ENCODE data around the gene CXorf58.
A peak's percentile ranks its signal among the peaks of the same experiment; 100 is the strongest.
"Not testable (repeated sequence)": the region's sequence is repeated elsewhere in the genome, so short reads cannot be mapped to it uniquely, and the experiment has no call there.

CXorf58 gene, protein sequence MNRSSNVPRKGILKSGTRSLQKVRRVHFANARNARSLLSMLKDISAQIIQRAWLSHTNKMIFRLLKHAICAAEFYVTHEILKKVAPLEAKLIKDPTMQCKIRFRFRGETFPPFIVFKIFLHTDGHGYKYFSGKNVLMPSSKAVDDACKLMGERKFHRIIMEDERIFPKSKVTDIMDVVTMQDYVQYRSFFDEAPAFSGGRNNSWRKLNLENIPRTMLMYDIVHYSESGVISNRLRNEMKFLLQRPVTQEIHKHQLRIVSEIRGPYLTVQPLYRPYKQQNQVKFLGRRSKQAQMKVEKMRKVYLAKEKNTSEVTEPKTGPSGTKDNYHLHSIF

DNA sequence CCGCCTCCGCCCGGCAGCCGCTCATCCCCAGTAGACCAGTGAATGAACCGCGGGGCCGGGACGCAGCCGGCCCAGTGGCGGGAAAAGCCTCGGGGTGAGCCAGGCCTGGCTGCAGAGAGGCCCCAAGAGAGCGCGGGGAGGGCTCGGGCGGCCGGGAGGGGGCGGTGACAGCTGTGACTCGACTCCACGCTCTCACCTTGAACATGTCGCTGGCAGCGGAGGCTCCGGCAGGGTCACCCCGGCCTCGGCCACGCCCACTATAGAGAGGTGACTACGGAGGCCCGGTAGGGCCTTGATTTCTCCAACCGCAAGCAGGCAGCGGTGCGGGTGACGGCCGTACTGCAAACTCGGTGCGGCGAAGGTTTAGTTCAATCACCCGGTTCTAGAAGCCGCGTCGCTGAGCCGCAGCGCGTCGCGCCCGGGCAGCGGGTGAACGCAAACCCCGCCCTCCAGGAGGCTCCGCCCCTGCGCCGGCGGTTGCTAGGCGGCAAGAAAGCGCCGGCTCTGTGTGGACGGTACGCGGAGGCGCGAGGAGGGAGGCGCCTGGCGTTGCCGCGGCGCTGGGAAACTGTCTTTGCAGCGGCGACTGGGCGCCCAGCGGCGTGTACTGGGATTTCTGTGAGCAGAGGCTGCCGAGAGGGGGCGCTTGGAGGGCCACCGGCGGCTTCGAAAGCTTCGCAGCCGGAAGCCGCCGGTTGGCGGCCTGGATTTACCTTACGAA lies at the start of gene CXorf58, which contains the start of gene APOO:
Gene CXorf58, plus strand, starts transcription at position 509 of the 721 bp plus-strand sequence. CDS start 2,297 bp downstream, outside the sequence.
Gene APOO, minus strand, starts transcription at position 441 of the 721 bp plus-strand sequence. Its CDS starts 236 bp downstream, at position 205.
- peak; percentile 90 for DNase-seq (ENCODE audit: low read depth)

DNA sequence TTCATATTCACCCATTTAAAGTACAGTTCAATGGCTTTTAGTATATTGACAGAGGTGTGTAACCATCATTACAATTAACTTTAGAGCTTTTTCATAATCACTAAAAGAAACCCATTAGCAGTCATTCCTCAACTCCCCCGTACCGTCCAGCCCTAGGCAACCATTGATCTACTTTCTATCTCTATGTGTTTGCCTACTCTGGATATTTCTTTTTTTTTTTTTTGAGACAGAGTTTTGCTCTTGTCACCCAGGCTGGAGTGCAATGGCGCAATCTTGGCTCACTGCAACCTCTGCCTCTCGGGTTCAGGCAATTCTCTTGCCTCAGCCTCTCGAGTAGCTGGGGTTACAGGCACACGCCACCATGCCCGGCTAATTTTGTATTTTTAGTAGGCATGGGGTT lies 48.6 kb upstream of the CXorf58 start:
- DNase-seq (ENCODE audit: low read depth): not testable (repeated sequence)

DNA sequence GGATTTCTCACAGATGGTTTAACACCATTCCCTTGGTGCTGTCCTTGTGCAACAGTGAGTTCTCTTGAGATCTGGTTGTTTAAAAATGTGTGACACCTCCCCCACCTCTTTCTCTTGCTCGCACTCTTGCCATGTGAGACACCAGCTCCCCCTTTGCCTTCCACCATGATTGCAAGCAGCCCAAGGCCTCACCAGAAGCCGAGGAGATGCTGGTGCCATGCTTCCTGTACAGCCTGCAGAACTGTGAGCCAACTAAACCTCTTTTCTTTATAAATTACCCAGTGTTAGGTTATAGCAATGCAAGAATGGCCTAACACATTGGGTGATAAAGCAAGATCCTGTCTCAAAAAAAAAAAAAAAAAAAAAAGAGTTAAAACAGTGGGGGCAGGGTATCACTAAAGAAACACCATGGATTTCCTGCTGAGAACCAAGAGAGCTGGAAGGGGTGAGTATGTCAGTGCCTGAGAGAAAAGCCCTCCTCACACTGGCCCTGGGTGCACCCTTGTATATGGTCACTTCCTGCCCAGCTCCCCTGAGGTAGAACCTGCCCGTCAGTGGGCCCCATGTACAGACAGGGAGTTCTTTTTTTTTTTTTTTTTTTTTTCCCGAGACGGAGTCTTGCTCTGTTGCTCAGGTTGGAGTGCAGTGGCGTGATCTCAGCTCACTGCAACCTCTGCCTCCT lies 46.5 kb upstream of the CXorf58 start:
- no peak for DNase-seq (ENCODE audit: low read depth)

DNA sequence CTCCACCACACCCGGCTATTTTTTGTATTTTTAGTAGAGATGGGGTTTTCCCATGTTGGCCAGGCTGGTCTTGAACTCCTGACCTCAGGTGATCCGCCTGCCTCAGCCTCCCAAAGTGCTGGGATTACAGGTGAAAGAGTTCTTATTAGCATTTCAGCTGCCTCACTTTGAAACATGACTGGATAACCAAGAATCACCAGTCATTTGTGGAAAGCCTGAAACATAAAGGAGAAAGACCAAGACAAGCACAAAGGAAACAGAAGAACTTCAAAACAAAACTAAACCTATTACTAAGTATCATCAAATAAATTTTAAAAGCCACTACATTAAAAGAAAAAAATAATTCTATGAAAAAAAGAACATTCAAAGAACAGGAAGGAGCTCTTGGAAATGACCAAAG lies 45.9 kb upstream of the CXorf58 start:
- DNase-seq (ENCODE audit: low read depth): not testable (repeated sequence)

DNA sequence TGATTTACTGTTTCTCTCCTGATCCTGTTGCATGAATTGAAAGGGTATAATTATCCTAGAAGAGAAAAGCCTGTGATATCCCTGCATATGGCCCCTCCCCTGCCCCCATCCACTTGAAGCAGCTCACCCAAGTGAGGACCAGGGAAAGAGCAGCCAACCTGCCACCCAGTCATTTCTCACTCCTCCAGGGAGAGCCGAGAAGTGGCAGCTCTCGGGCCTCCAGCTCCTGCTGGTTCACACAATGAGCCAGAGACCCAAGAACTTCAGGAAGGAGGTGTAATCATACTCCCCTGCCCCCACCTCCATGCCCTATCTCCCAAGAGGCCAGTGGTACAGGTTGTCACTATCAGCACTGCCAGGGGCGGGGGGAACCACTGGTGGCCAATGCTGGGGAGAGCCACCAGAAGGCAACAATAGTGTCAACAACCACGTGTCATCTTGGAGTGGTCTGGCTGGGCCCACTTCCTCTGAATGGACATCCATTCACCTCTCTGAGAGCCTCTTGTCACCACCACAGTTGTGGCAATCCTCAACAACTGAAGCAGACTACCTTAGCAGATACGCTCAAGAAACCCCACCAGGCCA lies 43.0 kb upstream of the CXorf58 start:
- DNase-seq (ENCODE audit: low read depth): no peak

DNA sequence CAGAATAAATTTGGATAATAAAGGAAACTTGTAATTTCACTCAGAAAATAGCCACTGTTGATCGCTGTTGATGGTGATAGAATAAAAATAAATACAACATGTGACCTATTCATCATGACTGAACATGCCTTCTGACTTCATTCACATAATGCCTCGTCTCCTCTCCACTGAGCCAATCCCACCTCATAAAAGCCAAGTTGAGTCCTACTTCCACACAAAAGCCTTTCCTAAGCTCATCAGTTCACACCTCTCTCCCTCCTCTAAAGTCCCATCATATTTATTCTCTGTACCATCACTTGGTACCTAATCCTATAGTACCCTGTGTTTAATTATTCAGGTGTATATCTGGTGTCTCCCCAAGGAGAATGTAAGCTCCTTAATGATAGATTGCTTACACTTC lies 37.8 kb upstream of the CXorf58 start:
- no peak for DNase-seq (ENCODE audit: low read depth)

DNA sequence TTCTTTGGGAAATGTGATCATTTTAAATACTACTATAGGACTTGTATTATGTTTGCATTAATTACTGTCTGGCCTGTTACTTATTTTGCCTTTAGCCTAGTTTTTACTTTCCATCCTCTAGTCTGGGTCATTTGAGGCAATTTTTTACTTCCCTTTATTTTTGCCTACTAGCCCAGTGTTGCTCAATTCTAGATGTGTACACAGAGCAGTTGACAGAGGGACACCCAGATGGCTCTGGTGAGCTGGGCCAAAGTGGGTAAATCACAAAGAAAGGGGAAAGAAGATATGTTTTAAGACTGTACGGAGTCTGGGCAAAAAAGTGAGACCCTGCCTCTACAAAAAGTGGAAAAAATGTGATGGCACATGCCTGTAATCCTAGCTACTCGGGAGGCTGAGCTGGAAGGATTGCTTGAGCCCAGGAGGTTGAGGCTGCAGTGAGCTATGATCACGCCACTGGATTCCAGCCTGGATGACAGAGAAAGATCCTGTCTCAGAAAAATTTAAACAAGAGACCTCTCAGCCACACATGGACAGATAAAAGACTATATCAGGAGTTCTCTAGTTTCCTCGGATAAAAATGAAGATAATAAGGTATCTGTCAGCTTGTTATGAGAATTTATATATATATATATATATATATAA lies 35.8 kb upstream of the CXorf58 start:
- DNase-seq (ENCODE audit: low read depth): peak; percentile 14

DNA sequence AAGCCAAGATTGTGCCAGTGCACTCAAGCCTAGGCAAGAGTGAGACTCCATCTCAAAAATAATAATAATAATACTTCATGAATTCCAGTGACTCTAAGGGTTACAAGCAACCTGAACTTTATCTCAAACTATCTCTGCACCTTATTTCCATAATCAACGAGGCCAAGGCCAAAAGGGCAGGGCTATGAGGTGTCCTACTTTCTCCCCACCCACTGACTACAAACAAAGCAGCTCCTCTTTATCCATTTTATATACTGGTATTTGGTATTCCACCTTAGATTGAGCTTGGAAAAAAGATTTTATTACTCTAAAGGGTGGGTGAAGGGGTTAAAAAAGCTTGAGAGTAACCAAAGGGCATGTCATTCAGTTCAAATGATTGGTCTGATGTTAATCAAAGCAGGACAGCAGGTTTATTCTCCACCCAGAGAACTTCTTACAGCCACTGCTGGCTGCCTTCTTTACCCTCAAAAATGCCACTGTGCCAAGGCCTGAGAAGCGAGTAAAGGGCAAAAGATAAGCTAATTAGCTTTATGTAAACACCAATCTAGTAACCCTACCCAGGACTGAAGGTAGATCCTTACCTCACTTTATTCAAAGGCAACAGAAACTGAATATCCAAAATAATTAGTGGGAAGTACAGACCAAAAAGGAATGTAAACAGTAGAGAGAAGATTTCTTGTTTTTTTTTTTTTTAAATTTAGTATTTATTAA lies 28.3 kb upstream of the CXorf58 start:
- DNase-seq (ENCODE audit: low read depth): no peak

DNA sequence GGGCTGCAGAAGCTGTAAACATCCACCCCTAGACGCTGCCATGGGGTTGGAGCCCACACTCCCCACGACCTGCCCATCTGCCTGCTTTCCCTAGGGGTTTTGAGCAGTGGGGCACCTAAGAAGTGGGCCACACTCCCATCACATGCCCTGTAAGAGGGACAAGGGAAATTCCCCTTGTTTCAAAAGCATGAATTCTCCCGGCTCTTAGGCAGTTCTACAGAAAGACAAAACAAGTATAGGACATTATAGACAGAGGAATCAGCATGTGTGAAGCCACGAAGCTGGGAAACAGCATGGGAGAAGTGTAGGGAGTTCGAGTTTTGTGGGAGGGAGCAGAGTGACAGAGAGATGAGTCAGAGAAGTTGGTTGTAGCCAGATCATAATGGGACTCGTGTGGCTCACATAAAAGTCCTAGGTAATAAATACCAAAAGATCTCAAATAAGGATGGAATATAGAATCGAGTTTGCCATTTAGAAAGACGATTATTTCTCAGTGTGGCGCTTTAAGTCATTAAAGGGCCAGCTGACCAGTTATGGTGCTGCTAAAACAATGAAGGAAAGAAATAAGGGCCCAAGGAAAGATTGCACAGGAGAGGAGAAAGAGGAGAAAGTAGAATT lies 24.0 kb upstream of the CXorf58 start:
- DNase-seq (ENCODE audit: low read depth): peak; percentile 34

DNA sequence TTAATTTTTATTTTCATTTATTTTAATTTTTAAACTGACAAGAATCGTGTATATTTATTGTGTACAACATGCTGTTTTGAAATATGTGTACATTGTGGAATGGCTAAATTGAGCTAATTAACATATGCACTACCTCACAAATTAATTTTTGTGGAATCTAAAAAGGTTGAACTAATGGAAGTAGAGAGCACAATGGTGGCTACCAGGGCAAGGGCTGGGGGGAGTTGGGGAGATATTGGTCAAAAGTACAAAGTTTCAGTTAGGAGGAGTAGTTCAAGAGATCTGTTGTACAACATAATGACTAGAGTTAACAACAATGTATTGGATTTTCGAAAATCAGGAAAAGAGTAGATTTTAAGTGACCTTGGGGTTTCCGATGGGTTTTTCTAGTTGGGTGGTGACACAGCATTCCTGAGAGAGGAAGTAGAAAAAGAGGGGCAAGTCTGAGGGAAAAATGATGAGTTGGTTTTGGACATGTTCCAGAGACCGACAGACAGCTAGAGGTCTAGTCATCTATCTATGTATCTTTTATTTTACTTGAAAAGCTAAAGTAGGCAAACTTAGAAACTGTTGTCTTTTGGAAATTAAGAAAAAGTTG lies 23.3 kb upstream of the CXorf58 start:
- no peak for DNase-seq (ENCODE audit: low read depth)

DNA sequence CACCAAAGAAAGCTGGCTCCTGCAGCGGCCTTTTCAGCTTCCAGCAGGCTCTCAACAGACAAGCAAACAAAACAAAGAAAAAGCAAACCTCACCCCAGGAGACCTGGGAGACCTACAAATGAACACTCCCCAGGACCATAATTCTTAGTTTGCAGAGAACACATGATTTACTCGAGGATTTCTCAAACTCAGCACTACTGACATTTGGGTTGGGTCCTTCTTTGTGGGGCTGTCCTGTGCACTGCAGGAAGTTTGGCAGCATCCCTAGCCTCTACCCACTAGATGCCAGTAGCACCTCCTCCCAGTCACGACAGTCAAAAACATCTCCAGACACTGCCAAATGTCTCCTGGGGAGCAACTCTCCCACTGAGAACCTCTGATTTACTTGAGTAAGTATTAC lies 22.0 kb upstream of the CXorf58 start:
- DNase-seq (ENCODE audit: low read depth): peak; percentile 2

DNA sequence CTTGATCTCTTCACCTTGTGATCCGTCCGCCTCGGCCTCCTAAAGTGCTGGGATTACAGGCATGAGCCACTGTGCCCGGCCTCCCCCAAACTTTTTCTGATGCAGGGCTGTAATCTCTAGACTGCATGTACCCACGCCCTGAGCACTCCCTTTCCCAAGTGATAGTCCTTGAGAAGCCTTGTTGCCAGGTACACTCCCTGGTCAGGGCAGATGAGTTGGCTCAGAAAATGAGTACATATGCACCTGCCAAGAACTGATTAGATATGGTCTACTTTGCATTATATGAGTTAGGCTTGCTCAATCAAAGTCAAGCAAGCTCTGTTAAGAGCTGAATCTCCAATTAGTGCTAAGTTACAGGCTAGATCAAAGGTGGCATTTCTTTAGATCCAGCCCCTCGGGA lies 20.4 kb upstream of the CXorf58 start:
- no peak for DNase-seq (ENCODE audit: low read depth)

DNA sequence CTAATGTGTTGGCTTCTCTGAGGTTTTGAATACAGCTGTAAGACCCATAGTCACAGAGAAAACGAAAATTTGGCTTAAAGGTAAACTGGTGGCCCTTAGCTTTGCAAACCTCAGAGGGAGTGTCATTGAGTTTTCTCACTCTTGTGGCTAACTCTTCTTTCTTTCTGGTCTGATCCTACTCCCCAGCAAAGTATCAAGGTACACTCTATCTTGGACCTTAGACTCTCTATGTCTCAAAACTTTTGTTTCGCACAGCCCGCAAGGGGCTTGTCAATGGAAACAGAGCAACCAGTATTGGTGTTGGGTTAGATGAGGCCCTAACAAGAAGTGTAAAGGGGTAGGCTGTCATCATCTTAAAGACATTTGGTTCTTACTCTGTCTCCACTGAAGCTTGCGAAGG lies 19.9 kb upstream of the CXorf58 start:
- no peak for DNase-seq (ENCODE audit: low read depth)

DNA sequence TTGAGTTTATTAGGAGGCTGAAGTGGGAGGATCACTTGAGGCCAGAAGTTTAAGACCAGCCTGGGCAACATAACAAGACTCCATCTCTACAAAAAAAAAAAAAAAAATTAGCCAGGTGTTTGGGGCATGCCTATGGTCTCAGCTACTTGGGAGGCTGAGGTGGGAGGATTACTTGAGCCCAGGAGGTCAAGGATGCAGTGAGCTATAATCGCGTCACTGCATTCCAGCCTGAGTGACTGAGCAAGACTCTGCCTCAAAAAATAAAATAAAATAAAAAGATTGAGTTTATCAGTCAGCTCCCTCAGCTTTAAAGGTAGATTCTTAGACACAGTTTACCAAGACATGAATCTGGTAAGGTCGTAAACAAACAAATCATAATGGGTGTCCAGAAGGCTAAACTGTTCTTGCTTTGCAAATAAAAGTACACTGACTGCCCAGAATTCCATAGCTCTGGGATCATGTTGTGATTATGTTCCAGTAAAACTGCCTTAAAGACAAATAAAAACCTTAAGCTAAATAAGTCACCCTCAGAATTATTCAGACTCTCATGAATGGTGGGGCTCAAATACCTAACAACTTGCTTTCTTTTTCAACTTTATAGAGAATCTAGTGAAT lies 18.8 kb upstream of the CXorf58 start:
- DNase-seq (ENCODE audit: low read depth): no peak

DNA sequence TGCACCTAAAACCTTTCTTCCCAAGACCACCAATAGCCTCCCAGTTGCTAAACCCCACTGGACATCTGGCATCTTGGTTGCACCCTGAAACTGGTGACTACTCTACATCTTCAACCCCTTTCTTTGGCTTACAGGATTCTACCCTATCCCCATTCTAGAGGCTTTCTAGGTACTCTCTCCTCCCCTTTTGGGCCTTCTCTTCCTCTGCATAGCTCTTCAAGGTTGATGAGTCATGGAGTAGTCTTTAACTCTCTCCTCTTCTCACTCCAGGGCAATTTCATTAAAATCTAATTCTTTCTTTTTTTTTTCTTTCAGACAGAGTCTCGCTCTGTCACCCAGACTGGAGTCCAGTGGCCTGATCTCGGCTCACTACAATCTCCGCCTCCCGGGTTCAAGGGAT lies 16.9 kb upstream of the CXorf58 start:
- no peak for DNase-seq (ENCODE audit: low read depth)

DNA sequence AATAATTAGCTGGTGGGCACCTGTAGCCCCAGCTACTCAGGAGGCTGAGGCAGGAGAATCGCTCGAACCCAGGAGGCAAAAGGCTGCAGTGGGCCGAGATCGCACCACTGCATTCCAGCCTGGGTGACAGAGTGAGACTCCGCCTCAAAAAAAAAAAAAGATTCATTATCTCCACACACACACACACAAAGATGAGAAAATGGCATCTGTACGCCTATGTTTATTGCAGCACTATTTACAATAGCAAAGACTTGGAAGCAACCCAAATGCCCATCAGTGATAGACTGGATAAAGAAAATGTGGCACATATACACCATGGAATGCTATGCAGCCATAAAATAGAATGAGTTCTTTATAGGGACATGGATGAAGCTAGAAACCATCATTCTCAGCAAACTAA lies 12.8 kb upstream of the CXorf58 start:
- not testable (repeated sequence) for DNase-seq (ENCODE audit: low read depth)

DNA sequence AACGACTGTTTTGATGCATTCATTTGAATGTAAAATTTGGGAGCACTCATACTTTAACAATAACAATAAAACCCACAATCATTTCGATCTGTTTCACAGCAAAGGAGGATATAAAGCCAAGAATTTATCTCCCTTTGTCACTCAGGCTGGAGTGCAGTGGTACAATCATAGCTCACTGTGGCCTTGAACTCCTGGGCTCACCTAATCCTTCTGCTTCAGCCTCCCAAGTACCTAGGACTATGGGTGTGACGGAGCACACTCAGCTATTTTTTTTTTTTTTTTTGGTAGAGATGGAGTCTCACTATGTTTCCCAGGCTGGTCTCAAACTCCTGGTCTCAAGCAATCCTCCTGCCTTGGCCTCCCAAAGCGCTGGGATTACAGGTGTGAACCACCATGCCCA lies 11.3 kb upstream of the CXorf58 start:
- not testable (repeated sequence) for DNase-seq (ENCODE audit: low read depth)

DNA sequence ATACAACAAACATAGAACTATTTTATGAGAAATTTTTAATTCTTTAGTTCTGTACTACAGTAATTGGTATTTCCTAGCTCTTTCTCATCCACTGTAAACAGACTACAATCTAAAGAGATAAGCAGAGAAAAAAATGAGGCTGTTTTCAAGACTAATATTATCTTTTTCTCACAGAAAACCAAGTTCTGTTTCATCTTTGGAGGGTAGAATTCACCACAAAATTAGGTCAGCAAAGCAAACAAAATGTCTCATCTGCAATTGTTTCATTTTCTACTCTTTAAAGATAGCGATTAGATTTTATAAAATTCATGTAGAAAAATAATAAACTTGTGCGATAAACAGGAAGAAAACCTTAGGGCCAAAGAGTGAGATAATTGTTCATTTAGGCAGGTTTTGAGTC lies 10.8 kb upstream of the CXorf58 start:
- DNase-seq (ENCODE audit: low read depth): no peak

DNA sequence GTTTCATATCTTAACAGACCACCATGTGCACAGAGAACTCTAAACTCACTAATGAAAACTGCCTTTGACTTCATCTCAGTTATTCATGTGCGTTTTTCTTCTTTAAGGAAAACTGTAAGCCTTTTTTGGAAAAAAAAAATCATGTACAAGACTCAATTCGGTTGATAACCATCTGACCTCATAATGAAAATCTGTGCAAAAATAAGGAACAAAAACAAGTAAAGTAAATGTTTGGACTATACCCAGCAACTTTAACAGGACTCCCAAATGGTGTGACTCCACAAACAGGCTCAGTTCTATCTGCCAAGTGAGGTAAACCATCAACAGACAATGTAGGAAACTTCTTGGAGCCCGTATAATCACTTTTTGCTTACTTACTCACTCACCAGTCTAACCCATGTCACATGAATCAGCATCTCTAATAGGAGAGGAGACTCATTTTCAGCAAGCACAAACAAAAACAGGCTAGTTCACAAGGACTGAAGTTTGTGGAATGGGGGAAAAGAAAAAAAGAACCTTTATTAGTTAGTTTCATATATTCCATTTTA lies 9.3 kb upstream of the CXorf58 start:
- peak; percentile 25 for DNase-seq (ENCODE audit: low read depth)

Measured in fibroblast of gingiva (primary cell).